ENCODE measurements around the gene NPHS1.

Gene NPHS1

GRCh38 chr19:35832054-35832453, 20.2 kb downstream of the NPHS1 start:
- Histone ChIP-seq H3K27ac (no peak overlapping the region), H3K4me3 (ENCODE audit: low read depth, low read length) (no peak overlapping the region), H3K27me3 (ENCODE audit: insufficient read depth, low read depth, severe bottlenecking) (no peaks in the 10 kb centered on the region), H3K9me3 (ENCODE audit: severe bottlenecking) (no peaks in the 10 kb centered on the region), H3K36me3 (peaks cover 7% of the 10 kb centered on the region; the same call in 1 of the 2 replicates)
- DNase-seq: no peak
- TF ChIP-seq CTCF (IDR thresholded peaks at IDR 0.05; ENCODE audit: low read depth, low read length): no peak

GRCh38 chr19:35830986-35831385, 21.3 kb downstream of the NPHS1 start:
- no peak overlapping the region for H3K27ac ChIP-seq
- H3K4me3 ChIP-seq (ENCODE audit: low read depth, low read length): no peak overlapping the region
- DNase-seq: no peak
- H3K36me3 ChIP-seq: peaks cover 7% of the 10 kb centered on the region; the same call in 1 of the 2 replicates
- TF ChIP-seq CTCF (IDR thresholded peaks at IDR 0.05; ENCODE audit: low read depth, low read length): no peak
- no peaks in the 10 kb centered on the region for H3K9me3 ChIP-seq (ENCODE audit: severe bottlenecking)
- H3K27me3 ChIP-seq (ENCODE audit: insufficient read depth, low read depth, severe bottlenecking): no peaks in the 10 kb centered on the region

- no peaks in the 10 kb centered on the region for H3K27me3 ChIP-seq (ENCODE audit: insufficient read depth, low read depth, severe bottlenecking)
- H3K9me3 ChIP-seq (ENCODE audit: severe bottlenecking): no peaks in the 10 kb centered on the region
- no peak for TF ChIP-seq CTCF (IDR thresholded peaks at IDR 0.05; ENCODE audit: low read depth, low read length)
- DNase-seq: no peak
- H3K27ac ChIP-seq: no peak overlapping the region
- H3K36me3 ChIP-seq: peaks cover 7% of the 10 kb centered on the region; the same call in 1 of the 2 replicates
- no peak overlapping the region for H3K4me3 ChIP-seq (ENCODE audit: low read depth, low read length)
Observed at GRCh38 chr19:35828692-35829301, 23.5 kb downstream of the NPHS1 start.

- no peak overlapping the region for H3K27ac ChIP-seq
- no peaks in the 10 kb centered on the region for H3K27me3 ChIP-seq (ENCODE audit: insufficient read depth, low read depth, severe bottlenecking)
- no peaks in the 10 kb centered on the region for H3K9me3 ChIP-seq (ENCODE audit: severe bottlenecking)
- DNase-seq: no peak
- no peak for TF ChIP-seq CTCF (IDR thresholded peaks at IDR 0.05; ENCODE audit: low read depth, low read length)
- no peaks in the 10 kb centered on the region for H3K36me3 ChIP-seq
- H3K4me3 ChIP-seq (ENCODE audit: low read depth, low read length): no peak overlapping the region
Observed at GRCh38 chr19:35824150-35824549, 28.2 kb downstream of the NPHS1 start.

GRCh38 chr19:35822579-35822978, 29.7 kb downstream of the NPHS1 start:
- H3K36me3 ChIP-seq: no peaks in the 10 kb centered on the region
- no peak overlapping the region for H3K4me3 ChIP-seq (ENCODE audit: low read depth, low read length)
- no peak overlapping the region for H3K27ac ChIP-seq
- TF ChIP-seq CTCF (IDR thresholded peaks at IDR 0.05; ENCODE audit: low read depth, low read length): no peak
- no peaks in the 10 kb centered on the region for H3K9me3 ChIP-seq (ENCODE audit: severe bottlenecking)
- no peak for DNase-seq
- H3K27me3 ChIP-seq (ENCODE audit: insufficient read depth, low read depth, severe bottlenecking): no peaks in the 10 kb centered on the region

GRCh38 chr19:35818445-35818844, 33.9 kb downstream of the NPHS1 start:
- Histone ChIP-seq H3K4me3 (ENCODE audit: low read depth, low read length) (no peak overlapping the region), H3K9me3 (ENCODE audit: severe bottlenecking) (no peaks in the 10 kb centered on the region), H3K36me3 (no peaks in the 10 kb centered on the region), H3K27me3 (ENCODE audit: insufficient read depth, low read depth, severe bottlenecking) (no peaks in the 10 kb centered on the region), H3K27ac (0 out of 2 replicates have a peak overlapping the region, but pooled peaks have one; percentile 54)
- DNase-seq: no peak
- TF ChIP-seq CTCF (IDR thresholded peaks at IDR 0.05; ENCODE audit: low read depth, low read length): no peak

Measured in WERI-Rb-1 (cell line).